Renal pelvis (tissue), 4 donors: ENCODE data around the gene OBP2A. TPM values are rescaled to one million over a fixed set of nuclear protein-coding genes. Genes with fewer than 3 reads are reported as not detected.

Experiments used
- DNase-seq: peaks from one replicate; pipeline ENCODE4 v3.0.0-alpha.2; 2013
- polyA plus RNA-seq, 3 donors: library from polyadenylated mRNA; unstranded; fragments of 120-200 nt; gene quantifications; one replicate each; pipeline ENCODE4 v1.2.1, GENCODE V29; 2013; ENCODE audit not compliant: insufficient read length in 3 of 3

The OBP2A gene
- polyA plus RNA-seq, 3 donors: 0.23 to 0.30 TPM; not detected in 1

- DNase-seq: no peak
These were observed 30.2 kb downstream of the OBP2A start for GRCh38 chr9:135575995-135576631.

GRCh38 chr9:135577256-135577655 is 31.3 kb downstream of the OBP2A start:
- DNase-seq: no peak

GRCh38 chr9:135579356-135579755 is 33.4 kb downstream of the OBP2A start:
- DNase-seq: no peak

GRCh38 chr9:135579889-135580660 is 34.1 kb downstream of the OBP2A start:
- no peak for DNase-seq

GRCh38 chr9:135580664-135581380 is 34.9 kb downstream of the OBP2A start:
- DNase-seq: no peak

- DNase-seq: no peak
These were observed 35.9 kb downstream of the OBP2A start for GRCh38 chr9:135581636-135582426.

GRCh38 chr9:135582541-135582940 is 36.6 kb downstream of the OBP2A start:
- DNase-seq: no peak

GRCh38 chr9:135582966-135583687 is 37.2 kb downstream of the OBP2A start:
- no peak for DNase-seq

- no peak for DNase-seq
These were observed 37.7 kb downstream of the OBP2A start for GRCh38 chr9:135583688-135584011.

- DNase-seq: no peak
These were observed 38.4 kb downstream of the OBP2A start for GRCh38 chr9:135584371-135584770.

- no peak for DNase-seq
These were observed 39.0 kb downstream of the OBP2A start for GRCh38 chr9:135584934-135585333.

- no peak for DNase-seq
These were observed 40.7 kb downstream of the OBP2A start for GRCh38 chr9:135586601-135587109.

- DNase-seq: no peak
These were observed 41.7 kb downstream of the OBP2A start for GRCh38 chr9:135587658-135588057.

- no peak for DNase-seq
These were observed 42.4 kb downstream of the OBP2A start for GRCh38 chr9:135588371-135588770.

GRCh38 chr9:135588886-135589595 is 43.1 kb downstream of the OBP2A start:
- DNase-seq: no peak

GRCh38 chr9:135589596-135590485 is 43.9 kb downstream of the OBP2A start:
- no peak for DNase-seq

- DNase-seq: no peak
These were observed 44.7 kb downstream of the OBP2A start for GRCh38 chr9:135590486-135591079.

GRCh38 chr9:135591506-135592330 is 45.8 kb downstream of the OBP2A start:
- DNase-seq: no peak

GRCh38 chr9:135592331-135592590 is 46.3 kb downstream of the OBP2A start:
- DNase-seq: no peak
